A673 (cell line): ENCODE data around the gene LTBP2. TPM values are rescaled to one million over a fixed set of nuclear protein-coding genes. Genes with fewer than 3 reads are reported as not detected.

Experiments
- BruUV-seq: library from RNA; stranded (reverse); fragments of 400-500 nt; replicated peaks from 2 replicates; lab custom pipeline; 2021; lab: Mats Ljungman, UMichigan
- CTCF ChIA-PET: fragments of 300-600 bp; sonication (Branson Sonifier 250); formaldehyde crosslinking; loops from one replicate; lab custom pipeline; 2022; ENCODE audit warnings: antibody characterized with exemption; lab: Charles Lee
- POLR2A ChIA-PET: fragments of 300-600 bp; sonication (Branson Sonifier 250); formaldehyde crosslinking; loops from one replicate; lab custom pipeline; 2022; ENCODE audit warnings: antibody characterized with exemption; ENCODE audit not compliant: low non-redundant PET; lab: Charles Lee
- DNase-seq: peaks from one replicate; pipeline ENCODE4 v3.0.0-alpha.2; 2015; ENCODE audit warnings: low spot score
- H3K27ac ChIP-seq: fragments of 200-600 bp; sonication (generic); 2 replicates; pipeline ENCODE4 v1.5.1; 2016; ENCODE audit warnings: mixed run types, low read depth, mild to moderate bottlenecking, mixed read lengths, antibody characterized with exemption, low read length; ENCODE audit not compliant: poor library complexity, severe bottlenecking
- H3K27me3 ChIP-seq: fragments of 200-600 bp; sonication (generic); replicated peaks from 2 replicates; pipeline ENCODE4 v1.6.1; 2017; ENCODE audit warnings: mixed run types, low read depth, mild to moderate bottlenecking, mixed read lengths, antibody characterized with exemption, low read length; ENCODE audit not compliant: insufficient read depth, poor library complexity
- H3K36me3 ChIP-seq: fragments of 200-600 bp; sonication (generic); 2 replicates; pipeline ENCODE4 v1.6.1; 2016; ENCODE audit warnings: mixed run types, mild to moderate bottlenecking, mixed read lengths, antibody characterized with exemption, low read length; ENCODE audit not compliant: insufficient read depth, poor library complexity, severe bottlenecking
- H3K4me1 ChIP-seq: fragments of 200-600 bp; sonication (generic); 2 replicates; pipeline ENCODE4 v1.6.1; 2017; ENCODE audit warnings: mixed run types, mild to moderate bottlenecking, mixed read lengths, antibody characterized with exemption, low read length; ENCODE audit not compliant: insufficient read depth, poor library complexity, severe bottlenecking
- H3K4me3 ChIP-seq: fragments of 200-600 bp; sonication (generic); 2 replicates; pipeline ENCODE4 v1.5.1; 2016; ENCODE audit warnings: low read depth, mixed run types, mild to moderate bottlenecking, mixed read lengths, low read length; ENCODE audit not compliant: poor library complexity, severe bottlenecking
- H3K9me3 ChIP-seq: fragments of 200-600 bp; sonication (generic); 2 replicates; pipeline ENCODE4 v1.6.1; 2016; ENCODE audit warnings: mixed run types, low read depth, mild to moderate bottlenecking, mixed read lengths, antibody characterized with exemption, low read length; ENCODE audit not compliant: poor library complexity, severe bottlenecking
- CTCF ChIP-seq: fragments of 300-800, 200-600 bp; sonication (generic); conservative IDR thresholded peaks from 2 replicates; pipeline ENCODE4 v1.5.1; 2017; ENCODE audit warnings: low read depth, mild to moderate bottlenecking, antibody characterized with exemption, low read length, moderate library complexity, mixed read lengths
- EZH2 ChIP-seq: fragments of 200-600 bp; sonication (generic); IDR thresholded peaks from 2 replicates; pipeline ENCODE4 v1.6.1; 2017; ENCODE audit warnings: borderline replicate concordance, low read depth, mild to moderate bottlenecking, mixed read lengths, antibody characterized with exemption, low read length; ENCODE audit not compliant: poor library complexity, severe bottlenecking
- intact Hi-C: fragments of 100-400 bp; cut with micrococcal nuclease; formaldehyde crosslinking; loops from one replicate; pipeline ENCODE4 v1.10.0; 2022; ENCODE audit not compliant: unreplicated experiment
- total RNA-seq: library from RNA; stranded (reverse); gene quantifications from 2 replicates; pipeline ENCODE4 v1.2.3, GENCODE V29; 2021

LTBP2 gene
- total RNA-seq, 1 experiment from 2014 or later: 0.26 TPM

GRCh38 chr14:74472601-74473000 lies 139.4 kb downstream of the LTBP2 start:
- POLR2A ChIA-PET: no interaction called here
- Histone ChIP-seq H3K36me3 (no peaks in the 10 kb centered on the region), H3K27me3 (no peaks in the 10 kb centered on the region), H3K4me1 (no peaks in the 10 kb centered on the region), H3K4me3 (no peak overlapping the region), H3K27ac (no peak overlapping the region), H3K9me3 (no peaks in the 10 kb centered on the region)
- BruUV-seq: no TSS peak
- CTCF ChIA-PET: no interaction called here
- no peak for DNase-seq
- intact Hi-C loops: no loop called here
- TF ChIP-seq CTCF (no peak), EZH2 (no peak)

- TF ChIP-seq CTCF (no peak), EZH2 (no peak)
- H3K27ac ChIP-seq: no peak overlapping the region
- H3K4me1 ChIP-seq: no peaks in the 10 kb centered on the region
- H3K9me3 ChIP-seq: no peaks in the 10 kb centered on the region
- H3K4me3 ChIP-seq: no peak overlapping the region
- intact Hi-C loops: no loop called here
- no peak for DNase-seq
- ChIA-PET CTCF (no interaction called here), POLR2A (no interaction called here)
- H3K36me3 ChIP-seq: no peaks in the 10 kb centered on the region
- no TSS peak for BruUV-seq
- H3K27me3 ChIP-seq: peaks cover 5% of the 10 kb centered on the region
These were observed 142.2 kb downstream of the LTBP2 start for GRCh38 chr14:74469548-74470518.

GRCh38 chr14:74468513-74468912 lies 143.5 kb downstream of the LTBP2 start:
- Histone ChIP-seq H3K9me3 (no peaks in the 10 kb centered on the region), H3K4me3 (no peak overlapping the region), H3K4me1 (no peaks in the 10 kb centered on the region), H3K27ac (no peak overlapping the region), H3K36me3 (no peaks in the 10 kb centered on the region), H3K27me3 (peaks cover 5% of the 10 kb centered on the region)
- POLR2A ChIA-PET: no interaction called here
- intact Hi-C loops: no loop called here
- CTCF ChIA-PET: no interaction called here
- BruUV-seq: no TSS peak
- no peak for DNase-seq
- TF ChIP-seq CTCF: no peak
- no peak for TF ChIP-seq EZH2
